ENCODE measurements around the gene PARD3. TPM values are rescaled to one million over a fixed set of nuclear protein-coding genes. Genes with fewer than 3 reads are reported as not detected.
A peak's percentile ranks its signal among the peaks of the same experiment; 100 is the strongest.

PARD3 gene
- total and polyA plus RNA-seq, 2 donors from 2014 or later, result 21.1 to 47.5 TPM

DNA sequence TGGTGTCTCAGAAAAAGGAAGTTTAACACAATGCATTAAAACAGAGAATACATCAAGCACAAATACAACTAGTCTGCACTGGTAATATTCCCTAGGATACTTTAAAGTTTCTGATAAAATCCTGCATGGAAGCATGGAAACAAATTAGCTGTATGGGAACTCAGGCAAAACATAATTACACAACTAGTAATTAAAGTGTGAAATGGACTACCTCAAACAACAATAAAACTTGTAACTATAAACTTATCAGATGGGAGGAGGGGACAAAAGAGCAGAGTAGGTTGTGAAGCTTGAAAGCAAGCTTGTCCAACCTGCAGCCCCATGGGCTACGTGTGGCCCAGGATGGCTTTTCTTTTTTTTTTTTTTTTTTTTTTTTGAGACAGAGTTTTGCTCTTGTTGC lies 98.9 kb downstream of the PARD3 start:
- peaks cover 0 to 40% (median 24%) of the 10 kb centered on the region in 3 donors for H3K4me1 ChIP-seq (ENCODE audit: control insufficient read depth in 2 of 3, insufficient read depth in 2 of 3, low read depth in 1 of 3, low read length in 3 of 3)
- intact Hi-C loops (cut with DNase I), result no loop called here
- DNase-seq (no peak), FAIRE-seq (no peak)
- TF ChIP-seq, protein P1, sequence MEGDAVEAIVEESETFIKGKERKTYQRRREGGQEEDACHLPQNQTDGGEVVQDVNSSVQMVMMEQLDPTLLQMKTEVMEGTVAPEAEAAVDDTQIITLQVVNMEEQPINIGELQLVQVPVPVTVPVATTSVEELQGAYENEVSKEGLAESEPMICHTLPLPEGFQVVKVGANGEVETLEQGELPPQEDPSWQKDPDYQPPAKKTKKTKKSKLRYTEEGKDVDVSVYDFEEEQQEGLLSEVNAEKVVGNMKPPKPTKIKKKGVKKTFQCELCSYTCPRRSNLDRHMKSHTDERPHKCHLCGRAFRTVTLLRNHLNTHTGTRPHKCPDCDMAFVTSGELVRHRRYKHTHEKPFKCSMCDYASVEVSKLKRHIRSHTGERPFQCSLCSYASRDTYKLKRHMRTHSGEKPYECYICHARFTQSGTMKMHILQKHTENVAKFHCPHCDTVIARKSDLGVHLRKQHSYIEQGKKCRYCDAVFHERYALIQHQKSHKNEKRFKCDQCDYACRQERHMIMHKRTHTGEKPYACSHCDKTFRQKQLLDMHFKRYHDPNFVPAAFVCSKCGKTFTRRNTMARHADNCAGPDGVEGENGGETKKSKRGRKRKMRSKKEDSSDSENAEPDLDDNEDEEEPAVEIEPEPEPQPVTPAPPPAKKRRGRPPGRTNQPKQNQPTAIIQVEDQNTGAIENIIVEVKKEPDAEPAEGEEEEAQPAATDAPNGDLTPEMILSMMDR (IDR thresholded peaks at IDR 0.05; ENCODE audit: borderline replicate concordance, extremely low read depth, insufficient read depth), result no peak
- no peak overlapping the region for H3K4me3 ChIP-seq (ENCODE audit: low read length in 3 of 3)
- no peaks in the 10 kb centered on the region for H3K9me3 ChIP-seq (ENCODE audit: control insufficient read depth in 2 of 3, insufficient read depth in 1 of 3, low read length in 3 of 3)
- no peak overlapping the region for H3K9ac ChIP-seq (ENCODE audit: low read length in 3 of 3)
- no peaks in the 10 kb centered on the region for H3K36me3 ChIP-seq (ENCODE audit: control insufficient read depth in 2 of 3, insufficient read depth in 3 of 3, low read length in 3 of 3)
- no peaks in the 10 kb centered on the region for H3K27me3 ChIP-seq (ENCODE audit: control insufficient read depth, insufficient read depth, low read length)
- H3K27ac ChIP-seq (ENCODE audit: low read depth in 2 of 2, low read length in 2 of 2), result no peak overlapping the region

DNA sequence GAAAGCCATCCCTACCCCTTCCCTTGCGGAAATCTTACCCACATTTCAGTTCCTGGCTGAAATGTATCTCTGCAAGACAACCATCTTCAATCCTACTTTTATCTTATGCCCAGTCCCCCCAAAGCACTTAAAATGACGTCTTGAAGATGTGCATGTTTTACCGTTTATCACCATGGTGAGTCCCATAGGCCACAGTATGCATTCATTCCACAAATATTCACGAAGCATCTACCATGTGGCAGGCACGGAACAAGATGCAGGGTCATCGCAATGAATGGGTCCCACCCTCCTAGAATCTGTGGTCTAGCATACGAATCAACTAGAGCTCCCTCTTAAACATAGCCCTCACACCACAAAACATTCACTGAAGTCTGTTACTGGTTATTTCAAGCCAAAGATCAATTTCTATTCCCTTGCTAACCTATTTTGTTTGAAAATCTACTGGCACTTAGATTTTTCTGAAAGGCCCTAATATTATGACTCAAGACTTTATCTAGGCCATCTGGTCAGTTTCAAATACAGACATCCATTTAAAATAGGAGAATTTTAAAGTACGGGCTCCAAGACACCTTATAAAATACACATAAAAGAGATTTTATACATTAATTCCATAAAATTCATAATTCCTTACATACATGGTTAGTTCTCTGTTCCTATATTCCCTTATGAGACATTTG lies 99.4 kb downstream of the PARD3 start:
- Histone ChIP-seq H3K9ac (ENCODE audit: low read length in 3 of 3) (no peak overlapping the region), H3K4me1 (ENCODE audit: control insufficient read depth in 2 of 3, insufficient read depth in 2 of 3, low read depth in 1 of 3, low read length in 3 of 3) (peaks cover 0 to 43% (median 23%) of the 10 kb centered on the region in 3 donors), H3K4me3 (ENCODE audit: low read length in 3 of 3) (no peak overlapping the region), H3K9me3 (ENCODE audit: control insufficient read depth in 2 of 3, insufficient read depth in 1 of 3, low read length in 3 of 3) (no peaks in the 10 kb centered on the region), H3K27ac (ENCODE audit: low read depth in 2 of 2, low read length in 2 of 2) (no peak overlapping the region), H3K27me3 (ENCODE audit: control insufficient read depth, insufficient read depth, low read length) (no peaks in the 10 kb centered on the region), H3K36me3 (ENCODE audit: control insufficient read depth in 2 of 3, insufficient read depth in 3 of 3, low read length in 3 of 3) (no peaks in the 10 kb centered on the region)
- FAIRE-seq (no peak), DNase-seq (no peak)
- intact Hi-C loops (cut with DNase I), result no loop called here
- TF ChIP-seq, protein P1 (IDR thresholded peaks at IDR 0.05; ENCODE audit: borderline replicate concordance, extremely low read depth, insufficient read depth), result no peak

DNA sequence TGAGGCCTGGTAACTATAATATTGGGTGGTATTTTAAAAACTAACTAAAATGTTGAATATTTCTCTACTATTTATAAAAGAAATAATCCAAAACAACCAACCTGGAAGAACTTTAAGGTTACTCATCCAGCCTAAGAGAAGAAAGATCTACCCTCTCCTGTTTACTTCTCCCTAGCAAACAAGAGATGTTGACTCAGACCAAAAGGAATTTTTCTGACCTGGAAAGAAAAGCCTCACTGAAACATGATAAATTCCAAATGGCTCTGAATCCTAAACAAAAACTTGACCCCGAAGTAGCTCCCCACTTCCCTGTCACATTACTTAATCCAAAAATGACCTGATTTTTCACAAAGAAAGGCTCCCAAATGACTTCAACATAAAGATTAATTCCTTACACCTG lies 101.2 kb downstream of the PARD3 start:
- H3K4me1 ChIP-seq (ENCODE audit: control insufficient read depth in 2 of 3, insufficient read depth in 2 of 3, low read depth in 1 of 3, low read length in 3 of 3), result peaks cover 0 to 40% (median 17%) of the 10 kb centered on the region in 3 donors
- no peak overlapping the region for H3K27ac ChIP-seq (ENCODE audit: low read depth in 2 of 2, low read length in 2 of 2)
- intact Hi-C loops (cut with DNase I), result no loop called here
- no peak for DNase-seq
- no peaks in the 10 kb centered on the region for H3K27me3 ChIP-seq (ENCODE audit: control insufficient read depth, insufficient read depth, low read length)
- TF ChIP-seq, protein P1 (IDR thresholded peaks at IDR 0.05; ENCODE audit: borderline replicate concordance, extremely low read depth, insufficient read depth), result no peak
- H3K9ac ChIP-seq (ENCODE audit: low read length in 3 of 3), result peak overlapping the region in 1 of 3 donors; percentile 4
- no peak overlapping the region for H3K4me3 ChIP-seq (ENCODE audit: low read length in 3 of 3)
- no peaks in the 10 kb centered on the region for H3K9me3 ChIP-seq (ENCODE audit: control insufficient read depth in 2 of 3, insufficient read depth in 1 of 3, low read length in 3 of 3)
- H3K36me3 ChIP-seq (ENCODE audit: control insufficient read depth in 2 of 3, insufficient read depth in 3 of 3, low read length in 3 of 3), result no peaks in the 10 kb centered on the region
- FAIRE-seq, result no peak

Data from kidney (tissue), 14 donors.